H54 (cell line): ENCODE results near the gene AKAP8.

Experiments
- DNase-seq: peaks from one replicate; pipeline ENCODE4 v3.0.0; 2011; ENCODE audit warnings: low spot score, mixed read lengths; ENCODE audit not compliant: insufficient read length
- FAIRE-seq: peaks from 3 replicates; lab custom pipeline; 2011; peaks lifted over from hg19 to GRCh38; lab: Jason Lieb, UNC
- POLR2A ChIP-seq: IDR thresholded peaks from 2 replicates; pipeline ENCODE4 v1.6.1; 2011; ENCODE audit warnings: low read depth, mild to moderate bottlenecking, low read length

The AKAP8 gene

DNA sequence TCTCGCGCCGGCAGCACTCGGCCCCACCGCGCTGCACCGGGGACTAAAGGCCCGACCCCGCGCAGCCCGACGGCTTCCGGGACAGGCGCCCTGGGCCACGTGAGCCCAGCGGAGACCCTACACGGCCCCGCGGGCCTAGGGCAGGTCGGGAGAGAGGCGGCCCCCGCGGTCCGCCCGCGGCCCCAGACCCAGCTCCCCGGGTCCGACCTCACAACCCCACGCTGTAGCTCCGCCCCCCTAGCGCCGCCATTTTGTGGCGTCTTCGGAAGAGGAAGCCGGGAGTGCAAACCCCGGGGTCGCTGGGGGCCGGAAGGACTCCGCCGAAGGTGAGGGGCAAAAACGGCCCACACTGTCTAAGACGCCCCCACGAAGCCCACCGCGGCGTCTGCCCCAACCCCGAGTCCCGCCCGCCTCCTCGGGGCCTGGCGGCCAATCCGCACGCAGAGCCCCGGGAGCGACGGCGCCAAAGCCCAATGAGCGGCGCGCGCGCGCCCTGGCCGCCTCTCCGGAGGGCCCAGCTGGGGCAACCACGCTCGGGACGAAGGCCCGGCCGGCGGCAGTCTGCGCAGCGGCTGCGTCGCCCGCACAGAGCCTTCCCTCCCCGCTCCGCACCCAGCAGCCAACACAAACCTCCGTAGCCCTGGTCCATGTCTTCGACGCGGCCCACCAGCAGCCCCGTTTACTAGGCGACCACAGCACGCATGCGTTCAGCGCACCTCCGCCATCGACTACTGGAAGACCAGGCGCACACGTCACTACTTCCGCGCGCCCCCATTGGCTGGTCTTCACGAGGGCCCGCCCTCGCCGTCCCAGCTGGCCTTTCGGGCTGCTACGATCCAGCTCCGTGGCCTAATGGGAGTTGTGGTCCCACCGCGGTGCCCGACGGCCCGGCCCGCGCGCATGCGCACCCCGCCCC, at the start of gene AKAP8:
Gene AKAP8, minus strand, starts transcription at position 705 of the 916 bp plus-strand sequence. Its CDS starts 56 bp downstream, at position 649.
- DNase-seq (peak; percentile 97), FAIRE-seq (peak; percentile 50)
- TF ChIP-seq POLR2A, result peak; percentile 58

DNA sequence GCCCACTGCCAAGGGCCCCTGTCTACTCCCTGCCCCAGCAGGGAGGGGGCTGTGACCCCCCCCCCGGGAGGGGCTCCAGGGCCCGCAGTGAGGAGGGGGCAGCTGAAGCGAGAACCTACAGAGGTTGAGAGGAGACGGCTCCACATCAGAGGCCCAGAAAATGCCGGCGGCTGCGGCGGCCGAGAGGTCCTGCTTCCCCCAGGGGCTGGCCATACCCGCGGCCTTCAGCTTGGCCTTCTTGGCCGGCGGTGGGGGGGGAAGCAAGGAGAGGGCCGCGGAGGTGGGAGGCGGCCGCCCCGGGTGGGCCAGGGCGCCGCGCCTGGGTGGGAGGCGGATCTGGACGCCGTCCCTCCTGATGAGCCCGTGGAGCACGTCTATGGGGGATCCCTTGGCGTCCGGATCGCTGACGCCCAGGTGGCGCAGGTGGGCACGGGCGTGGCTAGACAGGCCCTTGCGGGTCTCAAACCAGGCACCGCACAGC, 48.4 kb upstream of the AKAP8 start:
- FAIRE-seq (no peak), DNase-seq (no peak)
- no peak for TF ChIP-seq POLR2A

- FAIRE-seq, result no peak
- no peak for DNase-seq
- no peak for TF ChIP-seq POLR2A
These were observed 47.7 kb upstream of the AKAP8 start for GRCh38 chr19:15427350-15427700.

- DNase-seq (no peak), FAIRE-seq (no peak)
- no peak for TF ChIP-seq POLR2A
These were observed 47.1 kb upstream of the AKAP8 start for GRCh38 chr19:15426485-15427349.

- no peak for FAIRE-seq
- no peak for DNase-seq
- TF ChIP-seq POLR2A, result no peak
These were observed 45.8 kb upstream of the AKAP8 start for GRCh38 chr19:15425321-15425950.

- DNase-seq (no peak), FAIRE-seq (no peak)
- TF ChIP-seq POLR2A, result no peak
These were observed 45.2 kb upstream of the AKAP8 start for GRCh38 chr19:15424692-15425272.

DNA sequence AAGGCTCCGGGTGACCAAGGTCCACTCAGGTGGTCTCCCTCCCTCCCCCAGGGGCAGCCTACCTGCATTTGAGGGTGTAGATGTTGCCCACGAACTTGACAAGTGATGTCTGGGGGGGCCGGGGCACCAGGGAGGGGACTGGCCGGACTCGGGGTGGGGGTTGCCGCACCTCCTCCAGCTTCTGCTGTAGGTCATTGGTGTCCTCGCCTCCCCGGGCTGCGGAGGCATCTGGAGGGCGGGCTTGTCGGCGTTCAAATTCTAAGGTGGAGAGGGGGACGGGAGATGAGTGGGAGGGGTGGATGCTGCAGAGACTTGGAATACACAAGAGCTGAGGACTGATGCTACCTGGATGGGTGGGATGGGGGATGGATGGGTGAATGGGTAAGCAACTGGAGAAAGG, 44.5 kb upstream of the AKAP8 start:
- DNase-seq (no peak), FAIRE-seq (no peak)
- no peak for TF ChIP-seq POLR2A

DNA sequence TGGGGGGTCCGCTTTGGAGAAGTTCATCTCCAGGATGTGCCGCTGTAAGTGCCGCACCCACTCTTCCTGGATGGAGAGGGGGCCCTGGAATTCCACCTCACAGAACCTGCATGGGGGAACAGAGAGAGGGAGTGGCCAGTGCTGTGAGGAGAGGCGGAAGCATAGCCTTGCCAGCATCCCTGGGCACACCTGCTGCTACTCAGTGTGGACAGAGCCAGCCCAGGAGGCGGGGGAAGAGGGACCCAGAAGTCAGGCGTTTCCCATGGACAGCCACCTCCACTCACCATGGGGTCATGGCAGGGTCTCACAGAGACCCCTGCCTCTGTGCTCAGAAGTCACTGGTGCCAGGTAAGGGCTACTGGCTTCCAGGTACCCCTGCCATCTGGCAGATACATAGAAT, 43.5 kb upstream of the AKAP8 start:
- FAIRE-seq, result no peak
- TF ChIP-seq POLR2A, result no peak
- DNase-seq, result no peak

DNA sequence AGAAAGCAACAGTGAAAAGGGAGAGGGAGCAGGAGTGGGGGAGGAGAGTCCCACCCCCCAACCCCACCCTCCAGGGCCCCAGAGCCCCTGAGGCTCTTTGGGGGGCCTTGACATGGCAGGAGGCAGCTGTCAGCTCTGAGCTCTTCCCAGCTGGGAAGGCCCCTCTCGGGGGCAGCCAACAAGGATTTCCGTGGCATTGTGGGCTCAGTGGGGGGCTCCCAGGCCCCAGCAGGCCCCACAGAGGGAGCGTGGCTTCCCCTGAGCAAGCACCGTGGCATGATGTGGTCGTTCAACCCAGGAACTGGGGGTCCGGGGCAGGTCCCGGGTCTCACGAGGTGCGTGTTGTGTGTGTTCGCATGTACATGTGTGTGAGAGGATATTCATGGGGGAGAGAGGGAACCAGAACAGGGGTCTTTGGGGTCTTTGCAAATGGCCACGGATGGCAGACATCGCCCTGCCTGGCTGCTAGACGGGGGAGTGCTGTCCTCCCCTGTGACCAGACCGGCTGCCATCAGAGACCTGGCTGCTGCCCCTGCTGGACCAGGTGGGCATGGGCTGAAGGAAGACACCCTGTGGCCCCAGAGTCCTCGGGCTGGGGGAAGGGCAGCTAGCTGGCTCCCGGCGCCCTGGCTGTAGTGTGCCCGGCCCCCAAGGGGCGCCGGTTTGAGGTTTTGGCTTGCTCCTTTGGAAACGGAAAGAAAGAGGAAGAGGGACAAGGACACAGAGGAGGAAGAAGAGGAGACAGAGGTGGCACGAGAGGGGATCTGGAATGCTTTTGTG, 42.9 kb upstream of the AKAP8 start:
- FAIRE-seq, result no peak

DNA sequence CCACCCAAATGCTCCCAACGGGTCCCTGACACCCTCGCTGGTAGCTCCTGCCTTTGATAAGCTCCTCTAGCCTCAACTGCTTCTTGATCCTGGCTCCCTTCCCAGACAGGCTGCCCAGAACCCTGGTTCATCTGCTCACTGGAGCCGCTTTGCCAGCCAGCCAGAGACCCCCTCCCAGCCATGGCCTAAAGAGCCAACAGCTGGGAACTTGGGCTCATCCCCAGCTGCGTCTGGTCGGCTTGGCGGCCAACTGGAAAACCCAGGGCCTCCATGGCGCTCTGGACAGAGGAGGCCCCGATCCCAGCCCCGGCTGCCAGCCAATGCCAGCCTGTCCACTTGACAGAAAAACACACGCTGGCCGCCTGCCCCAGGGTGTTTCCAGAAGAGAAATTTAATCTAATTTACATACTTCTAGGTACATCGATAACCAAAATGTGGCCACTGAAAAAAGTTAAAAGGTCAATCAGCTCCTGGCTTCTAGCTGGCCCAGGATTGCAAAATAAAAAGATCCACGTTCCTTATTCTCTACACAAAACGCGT, 42.2 kb upstream of the AKAP8 start:
- no peak for DNase-seq
- TF ChIP-seq POLR2A, result no peak
- no peak for FAIRE-seq

More for the DNA sequence above, 42.9 kb upstream of the AKAP8 start:
- TF ChIP-seq POLR2A, result no peak
- DNase-seq, result no peak

DNA sequence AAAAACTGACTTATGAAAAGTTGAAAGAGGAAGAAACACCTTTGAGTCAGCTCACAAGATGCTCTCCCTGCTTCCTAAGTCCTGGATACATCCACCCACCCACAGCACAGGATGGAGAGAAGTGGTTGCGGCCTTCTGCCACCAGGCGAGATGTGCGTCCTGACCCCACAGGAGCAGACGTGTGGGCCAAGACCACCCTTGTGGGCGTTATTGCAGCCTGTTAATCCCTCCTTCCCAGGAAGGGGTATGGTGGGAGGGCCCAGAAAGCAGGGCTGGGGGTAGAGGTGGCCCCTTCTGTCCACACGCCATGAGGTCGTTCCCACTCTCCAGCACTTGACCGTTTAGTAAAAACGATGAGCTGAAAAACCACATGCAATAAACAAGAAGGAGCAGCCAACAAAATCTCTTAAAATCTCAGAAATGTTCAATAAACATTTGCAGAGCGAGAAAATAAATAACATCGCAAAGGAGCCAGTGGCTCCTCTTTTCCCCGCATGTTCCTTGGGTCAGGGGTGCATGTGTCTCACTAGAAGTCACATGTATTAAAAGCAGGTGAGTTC, 41.6 kb upstream of the AKAP8 start:
- no peak for DNase-seq
- no peak for TF ChIP-seq POLR2A
- no peak for FAIRE-seq

GRCh38 chr19:15419413-15420025, 39.9 kb upstream of the AKAP8 start:
- no peak for TF ChIP-seq POLR2A
- no peak for FAIRE-seq
- DNase-seq, result no peak
